Right cardiac atrium (tissue), 5 donors: ENCODE data around the gene TCOF1. TPM values are rescaled to one million over a fixed set of nuclear protein-coding genes. Genes with fewer than 3 reads are reported as not detected.
A peak's percentile ranks its signal among the peaks of the same experiment; 100 is the strongest.

Source experiments
- ATAC-seq, 2 donors: fragments of 200-7000 bp; cut with Tn5 transposase; one replicate each; pipeline versions ENCODE4 v1.8.0 to v1.9.1; 2020; ENCODE audit warnings: moderate library complexity in 2 of 2, mild to moderate bottlenecking in 1 of 2
- DNase-seq, 3 donors: peaks; one replicate each; pipeline ENCODE4 v3.0.0-alpha.2; 2020
- H3K27ac ChIP-seq: one replicate; pipeline ENCODE4 v1.5.1; 2013; ENCODE audit warnings: mild to moderate bottlenecking, low read length, control low read depth, moderate library complexity
- H3K27me3 ChIP-seq: one replicate; pipeline ENCODE4 v1.6.1; 2013; ENCODE audit not compliant: control insufficient read depth, insufficient read depth
- H3K4me1 ChIP-seq: one replicate; pipeline ENCODE4 v1.6.1; 2013; ENCODE audit warnings: low read length; ENCODE audit not compliant: control insufficient read depth, insufficient read depth
- H3K4me3 ChIP-seq: one replicate; pipeline ENCODE4 v1.5.1; 2013; ENCODE audit warnings: low read length, control low read depth
- H3K9me3 ChIP-seq: one replicate; pipeline ENCODE4 v1.6.1; 2013; ENCODE audit warnings: low read length; ENCODE audit not compliant: control insufficient read depth
- WGBS: extraction: QIAGEN DNeasy Blood & Tissue Kit; methylation state at CpG from one replicate; pipeline ENCODE4 v1.1.7; 2013; 5-methylcytosine and 5-hydroxymethylcytosine counted together
- intact Hi-C, 4 donors: fragments of 100-400 bp; cut with DNase I; formaldehyde crosslinking; loops; one replicate each; pipeline versions ENCODE4 v1.11.0 to v1.14.0; 2022 to 2023
- polyA plus RNA-seq: library from polyadenylated mRNA; stranded (reverse); fragments of 200-250 nt; gene quantifications from one replicate; pipeline ENCODE4 v1.2.3, GENCODE V29; 2013
- total RNA-seq, 4 donors: library from RNA; stranded (reverse); fragmentation: NEBNext Ultra II Directional; extraction: Animal tissue kit (Norgen Biotek cat#: 25700); gene quantifications; one replicate each; pipeline ENCODE4 v1.2.1, GENCODE V29; 2021
- donor health status: healthy with polysubstance abuse.
- donor health status: DM: no; HTN: yes; CAD: no.
- donor health status: DM: no; HTN: no; CAD: no.
- donor health status: DM: no; HTN: yes; CAD: no; lungs with severe emphysema.
- donor health status: DM: yes; HTN: yes; CAD: no.

TCOF1 gene
- total and polyA plus RNA-seq, 5 donors = 11.9 to 22.7 (median 16.6) TPM

DNA sequence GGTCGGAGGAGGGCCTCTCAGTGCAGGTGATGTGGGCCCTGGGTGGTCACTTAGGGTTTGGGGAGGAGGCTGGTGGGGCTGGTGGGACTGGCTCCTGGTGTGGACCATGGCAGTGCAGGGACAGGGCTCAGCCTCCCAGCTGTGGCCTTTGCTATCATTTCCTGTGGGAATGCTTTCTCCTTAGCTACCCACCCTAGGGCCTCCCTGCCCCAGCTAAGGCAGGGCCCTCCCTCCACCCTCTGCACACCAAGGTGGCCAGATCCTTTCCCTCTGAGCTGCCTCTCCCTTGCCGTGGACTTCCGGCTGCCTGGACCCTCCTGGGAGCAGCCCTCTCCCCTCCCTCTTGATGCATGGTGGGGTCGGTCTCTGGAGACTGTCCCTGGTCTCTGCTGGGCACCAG lies 32.1 kb upstream of the TCOF1 start:
- Histone ChIP-seq H3K9me3 (no peaks in the 10 kb centered on the region), H3K27ac (no peak overlapping the region), H3K27me3 (no peaks in the 10 kb centered on the region), H3K4me1 (no peaks in the 10 kb centered on the region), H3K4me3 (no peak overlapping the region)
- no peak for DNase-seq
- intact Hi-C loops = no loop called here
- 82% methylated on average over 4 of the region's 4 CpGs for WGBS
- no peak for ATAC-seq

DNA sequence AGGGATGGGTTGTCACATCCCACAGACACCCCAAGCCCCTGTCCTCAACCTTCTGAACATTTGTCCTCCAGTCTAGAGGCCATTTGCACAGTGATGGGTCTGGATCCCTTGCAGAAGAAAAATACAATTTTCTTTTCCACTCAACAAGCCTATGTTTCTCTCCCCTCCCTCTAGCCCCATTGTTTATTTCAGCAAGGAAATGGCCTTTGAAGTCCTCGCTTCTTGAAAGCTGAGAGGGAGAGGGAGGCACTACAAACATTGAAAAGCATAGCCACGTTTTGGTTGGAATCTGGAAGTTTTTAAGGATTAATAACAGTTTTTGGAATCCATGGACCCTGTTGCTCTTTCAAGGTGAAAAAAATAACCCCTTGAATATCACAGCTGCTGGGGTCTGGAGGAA lies 30.8 kb upstream of the TCOF1 start:
- ATAC-seq (no peak), DNase-seq (no peak)
- Histone ChIP-seq H3K9me3 (no peaks in the 10 kb centered on the region), H3K4me3 (no peak overlapping the region), H3K27ac (no peak overlapping the region), H3K27me3 (no peaks in the 10 kb centered on the region), H3K4me1 (no peaks in the 10 kb centered on the region)
- WGBS = 55% methylated on average over 2 of the region's 2 CpGs
- intact Hi-C loops = no loop called here

DNA sequence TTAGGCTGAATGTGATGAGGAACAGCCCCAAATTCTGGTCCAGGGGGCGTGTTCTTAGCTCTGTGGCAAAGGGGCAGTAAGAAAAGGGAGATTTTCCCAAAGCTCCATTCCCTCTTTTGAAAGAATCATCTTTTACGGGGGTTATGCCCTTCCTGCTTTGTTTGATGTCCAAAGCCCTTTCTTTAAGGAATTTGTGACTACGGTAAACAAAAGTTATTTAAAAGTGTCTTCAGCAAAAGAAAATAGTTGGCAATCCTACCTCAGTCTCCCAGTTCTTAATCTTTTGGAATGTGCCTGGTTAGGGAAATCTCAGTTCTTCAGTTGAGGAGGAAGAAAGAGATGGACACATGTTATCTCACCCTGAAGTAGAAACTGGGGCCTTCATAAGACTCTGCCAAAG lies 30.4 kb upstream of the TCOF1 start:
- ATAC-seq = no peak
- no peaks in the 10 kb centered on the region for H3K9me3 ChIP-seq
- no peak overlapping the region for H3K4me3 ChIP-seq
- DNase-seq = no peak
- H3K27me3 ChIP-seq = no peaks in the 10 kb centered on the region
- intact Hi-C loops = no loop called here
- no peaks in the 10 kb centered on the region for H3K4me1 ChIP-seq
- WGBS = 77% methylated on average over 3 of the region's 3 CpGs
- H3K27ac ChIP-seq = no peak overlapping the region

DNA sequence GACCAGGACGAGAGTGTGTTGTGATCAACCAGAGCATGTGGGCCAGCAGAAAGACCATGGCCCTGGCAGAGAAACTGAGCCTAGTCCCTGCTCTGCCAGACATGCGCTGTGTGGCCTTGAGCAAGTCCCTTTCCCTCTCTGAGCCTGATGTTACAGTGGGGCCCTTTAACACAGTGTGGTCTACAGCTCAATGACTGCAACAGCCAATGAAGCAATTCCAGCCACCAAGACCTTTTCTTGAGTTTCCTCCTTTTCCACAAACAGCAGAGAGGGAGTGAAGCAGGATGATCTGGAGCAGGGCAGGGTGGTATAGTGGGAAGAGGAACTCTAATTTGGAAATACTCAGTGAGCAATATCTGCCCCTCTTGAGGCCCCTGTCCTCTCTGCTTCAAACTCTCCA lies 29.0 kb upstream of the TCOF1 start:
- ATAC-seq = no peak
- no peak for DNase-seq
- no peaks in the 10 kb centered on the region for H3K27me3 ChIP-seq
- no peaks in the 10 kb centered on the region for H3K9me3 ChIP-seq
- no peak overlapping the region for H3K4me3 ChIP-seq
- WGBS = 94% methylated on average over 2 of the region's 2 CpGs
- intact Hi-C loops = no loop called here
- H3K4me1 ChIP-seq = no peaks in the 10 kb centered on the region
- no peak overlapping the region for H3K27ac ChIP-seq

DNA sequence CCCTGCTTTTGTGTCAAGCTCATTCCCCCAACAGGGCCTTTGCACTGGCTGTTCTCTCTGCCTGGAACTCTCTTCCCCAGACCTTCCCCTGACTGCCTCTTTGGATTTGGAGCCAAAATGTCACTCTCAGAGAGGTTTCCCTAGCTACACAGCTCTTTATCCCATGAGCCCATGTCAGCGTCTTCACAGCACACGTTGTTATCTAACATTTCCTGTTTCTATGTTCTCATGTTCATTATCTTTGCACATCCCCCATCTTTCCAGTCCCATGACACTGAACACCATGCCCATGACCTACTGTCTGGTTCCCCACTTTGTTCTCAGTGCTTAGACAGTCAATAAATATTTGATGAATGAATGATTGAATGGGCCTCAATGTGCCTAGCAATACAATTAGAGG lies 28.5 kb upstream of the TCOF1 start:
- H3K4me1 ChIP-seq = no peaks in the 10 kb centered on the region
- DNase-seq (no peak), ATAC-seq (no peak)
- intact Hi-C loops = no loop called here
- H3K9me3 ChIP-seq = no peaks in the 10 kb centered on the region
- no peak overlapping the region for H3K27ac ChIP-seq
- H3K27me3 ChIP-seq = no peaks in the 10 kb centered on the region
- 28% methylated on average over 2 of the region's 2 CpGs for WGBS
- H3K4me3 ChIP-seq = no peak overlapping the region

DNA sequence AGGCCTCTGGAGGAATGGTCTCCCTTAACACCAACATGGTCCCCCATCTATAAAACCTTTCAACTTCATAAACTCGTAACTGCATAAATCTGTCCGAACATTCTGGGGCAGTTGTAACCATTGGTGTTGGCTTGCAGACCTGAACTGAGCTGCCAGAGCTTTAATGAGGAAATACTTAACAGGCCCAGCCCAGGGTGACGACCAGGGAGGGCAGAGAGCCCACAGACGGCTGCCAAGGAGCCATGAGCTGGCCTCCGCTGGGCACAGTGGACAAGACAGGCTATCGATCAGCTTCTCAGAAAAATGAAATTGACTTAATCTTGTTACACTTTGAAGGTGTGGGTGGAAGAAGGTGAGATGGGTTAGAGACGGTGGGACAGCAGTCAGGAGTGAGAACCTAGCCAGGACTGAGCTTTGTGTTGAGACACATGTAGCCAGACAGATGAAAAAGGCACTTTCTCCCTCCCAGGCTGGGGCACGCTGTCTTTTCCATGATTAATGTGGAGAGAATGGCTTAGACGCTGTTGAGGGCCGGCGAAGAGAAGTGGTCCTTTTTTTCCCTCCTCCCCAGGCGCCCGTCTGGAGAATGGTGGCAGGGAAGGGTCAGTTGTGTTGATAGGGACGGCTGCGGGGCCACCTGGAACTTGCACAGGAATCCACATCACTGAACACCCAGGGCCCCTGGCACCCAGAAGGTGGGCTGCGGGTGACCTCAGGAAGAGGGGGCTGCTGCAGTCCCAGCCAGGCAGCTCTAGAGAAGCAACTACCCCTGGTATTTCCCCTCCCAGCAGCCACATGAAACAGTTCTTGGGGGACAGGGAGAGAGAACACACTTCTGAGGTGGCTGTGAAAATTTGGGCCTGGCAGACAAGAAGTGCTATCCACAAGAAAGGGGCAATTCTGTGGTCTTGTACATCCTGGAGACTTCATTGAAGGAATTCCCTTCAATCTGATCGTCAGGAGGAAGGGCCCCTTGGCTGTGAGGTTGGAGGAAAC lies 27.3 kb upstream of the TCOF1 start:
- H3K27ac ChIP-seq = no peak overlapping the region
- intact Hi-C loops = no loop called here
- DNase-seq (peak in 2 of 3 donors; percentile 41 to 76), ATAC-seq (peak in 1 of 2 donors; percentile 42)
- H3K4me1 ChIP-seq = no peaks in the 10 kb centered on the region
- H3K4me3 ChIP-seq = no peak overlapping the region
- H3K27me3 ChIP-seq = no peaks in the 10 kb centered on the region
- WGBS = 83% methylated on average over 17 of the region's 17 CpGs
- no peaks in the 10 kb centered on the region for H3K9me3 ChIP-seq

DNA sequence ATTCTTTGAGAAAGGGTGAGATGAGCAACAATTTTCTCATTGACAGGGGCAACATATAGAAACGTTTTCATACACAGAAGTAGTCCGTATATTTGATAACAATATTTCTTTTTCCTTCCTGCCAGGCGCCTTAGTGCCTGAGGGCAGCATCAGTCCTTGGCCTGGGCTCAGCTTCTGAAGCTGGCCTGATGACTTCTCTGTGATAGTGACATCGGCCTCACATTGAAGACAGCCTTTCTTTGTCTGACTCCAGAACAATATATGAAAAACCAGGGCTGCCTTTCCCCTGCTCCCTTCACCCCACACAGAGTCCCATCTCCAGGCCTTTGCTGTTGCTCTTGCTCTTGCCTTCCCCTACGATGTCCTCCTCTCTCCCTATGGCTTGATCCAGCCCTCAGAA lies 24.1 kb upstream of the TCOF1 start:
- WGBS = 64% methylated on average over 5 of the region's 5 CpGs
- Histone ChIP-seq H3K27ac (no peak overlapping the region), H3K9me3 (no peaks in the 10 kb centered on the region), H3K27me3 (no peaks in the 10 kb centered on the region), H3K4me1 (no peaks in the 10 kb centered on the region), H3K4me3 (no peak overlapping the region)
- intact Hi-C loops = no loop called here
- DNase-seq = no peak
- ATAC-seq = no peak

DNA sequence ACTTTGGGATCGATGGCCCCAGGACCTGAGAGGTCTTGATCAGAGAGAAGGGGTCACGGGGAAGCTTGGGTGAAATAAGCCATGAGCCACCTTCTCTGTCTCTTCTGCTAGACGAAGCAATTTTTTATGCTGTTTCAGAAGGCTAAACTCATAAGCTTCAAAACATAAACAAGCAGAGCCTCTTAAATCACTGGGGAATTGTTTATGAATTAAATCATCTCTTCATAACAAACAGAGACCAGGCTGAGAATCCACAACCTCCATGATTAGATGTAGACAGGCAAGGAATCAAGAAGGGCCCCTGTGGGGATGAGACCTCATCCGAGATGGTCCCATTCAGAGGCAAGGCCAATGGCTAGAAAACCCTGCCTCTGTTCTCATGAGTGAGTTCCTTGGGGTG lies 21.7 kb upstream of the TCOF1 start:
- H3K9me3 ChIP-seq = no peaks in the 10 kb centered on the region
- ATAC-seq (no peak), DNase-seq (no peak)
- 90% methylated on average over 4 of the region's 4 CpGs for WGBS
- intact Hi-C loops = no loop called here
- H3K27me3 ChIP-seq = no peaks in the 10 kb centered on the region
- H3K27ac ChIP-seq = no peak overlapping the region
- no peak overlapping the region for H3K4me3 ChIP-seq
- no peaks in the 10 kb centered on the region for H3K4me1 ChIP-seq

DNA sequence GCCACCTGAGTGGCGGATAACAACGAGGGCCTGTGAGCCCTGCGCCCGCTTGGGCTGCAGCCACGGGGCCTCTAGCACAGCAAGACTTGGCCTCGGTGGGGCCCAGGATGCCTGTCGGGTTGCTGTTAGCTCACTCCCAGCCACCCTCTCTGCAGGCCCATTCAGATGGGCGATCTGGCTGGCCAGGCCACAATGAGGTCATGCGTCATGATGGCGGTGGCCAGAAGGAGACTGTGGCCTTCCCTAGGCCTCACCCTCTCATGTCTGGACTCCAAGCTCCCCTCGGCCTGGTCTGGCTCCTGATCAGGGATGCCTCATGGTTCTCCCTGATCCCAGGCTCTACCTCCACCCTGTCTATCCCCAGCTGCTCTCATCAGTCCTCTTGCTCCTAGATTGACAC lies 19.0 kb upstream of the TCOF1 start:
- WGBS = 92% methylated on average over 11 of the region's 11 CpGs
- Histone ChIP-seq H3K4me3 (no peak overlapping the region), H3K27ac (no peak overlapping the region)

DNA sequence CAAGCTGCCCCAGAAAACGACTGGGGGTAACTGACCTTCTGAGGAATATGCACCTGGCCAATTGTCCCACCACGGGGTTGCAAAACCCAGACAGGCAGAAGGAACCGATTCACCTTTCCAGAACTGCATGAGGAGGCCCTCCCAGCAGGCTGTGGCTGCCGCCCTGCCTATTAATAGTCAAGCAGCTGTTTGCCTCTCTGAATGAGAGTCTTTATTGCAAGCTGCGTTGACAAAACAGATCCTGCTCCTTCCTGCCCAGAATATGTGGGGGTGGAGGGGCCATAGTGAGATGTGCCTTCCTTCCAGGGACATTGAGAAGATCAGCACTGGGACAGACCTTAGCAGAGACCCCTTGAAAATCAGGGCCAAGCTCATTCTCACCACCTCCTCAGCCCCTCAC lies 18.3 kb upstream of the TCOF1 start:
- 47% methylated on average over 5 of the region's 5 CpGs for WGBS
- intact Hi-C loops = no loop called here
- H3K4me1 ChIP-seq = no peaks in the 10 kb centered on the region
- H3K27me3 ChIP-seq = no peaks in the 10 kb centered on the region
- H3K9me3 ChIP-seq = no peaks in the 10 kb centered on the region
- no peak overlapping the region for H3K4me3 ChIP-seq
- DNase-seq (no peak), ATAC-seq (no peak)
- no peak overlapping the region for H3K27ac ChIP-seq

More for the DNA sequence above, 19.0 kb upstream of the TCOF1 start:
- Histone ChIP-seq H3K9me3 (no peaks in the 10 kb centered on the region), H3K27me3 (no peaks in the 10 kb centered on the region), H3K4me1 (no peaks in the 10 kb centered on the region)
- intact Hi-C loops = no loop called here
- ATAC-seq = peak in 1 of 2 donors; percentile 18
- DNase-seq = no peak

DNA sequence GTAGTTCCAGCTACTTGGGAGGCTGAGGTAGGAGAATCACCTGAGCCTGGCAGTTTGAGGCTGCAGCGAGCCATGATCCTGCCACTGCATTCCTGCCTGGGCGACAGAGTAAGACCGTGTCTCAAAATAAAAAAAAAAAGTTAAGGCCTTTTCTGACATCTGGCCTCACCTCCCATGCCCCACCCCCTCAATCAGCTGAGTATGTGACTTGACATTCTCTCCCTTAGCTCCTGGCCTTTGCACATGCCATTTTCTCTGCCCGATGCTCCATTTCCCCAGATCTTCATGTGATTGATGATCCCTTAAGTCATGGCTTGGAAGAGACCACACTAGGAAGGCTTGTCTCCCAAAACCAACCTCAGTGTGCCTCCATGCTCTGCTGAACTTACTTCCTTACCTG lies 17.7 kb upstream of the TCOF1 start:
- H3K4me1 ChIP-seq = no peaks in the 10 kb centered on the region
- no peaks in the 10 kb centered on the region for H3K9me3 ChIP-seq
- no peak overlapping the region for H3K4me3 ChIP-seq
- H3K27me3 ChIP-seq = no peaks in the 10 kb centered on the region
- ATAC-seq (no peak), DNase-seq (no peak)
- intact Hi-C loops = loop anchor here in 1 of 4 donors (10.0 kb wide), 1 partner anchor 65 kb away; no protein-coding TSS in a partner anchor
- no peak overlapping the region for H3K27ac ChIP-seq
- 96% methylated on average over 4 of the region's 4 CpGs for WGBS
